Endodermal cell (in vitro differentiated cells): ENCODE data around the gene SPDYE4. TPM values are rescaled to one million over a fixed set of nuclear protein-coding genes. Genes with fewer than 3 reads are reported as not detected.

Experiments
- DNase-seq: peaks from one replicate; pipeline ENCODE4 v3.0.0-alpha.2; 2017
- H3K27ac ChIP-seq: 2 replicates; pipeline ENCODE4 v1.5.1; 2013; ENCODE audit warnings: mild to moderate bottlenecking, low read depth, low read length, moderate library complexity
- H3K27me3 ChIP-seq: 2 replicates; pipeline ENCODE4 v1.6.1; 2013; ENCODE audit warnings: mild to moderate bottlenecking, low read length, moderate library complexity; ENCODE audit not compliant: insufficient read depth, control insufficient read depth, poor library complexity, severe bottlenecking
- H3K36me3 ChIP-seq: 2 replicates; pipeline ENCODE4 v1.7.0; 2013; ENCODE audit warnings: mild to moderate bottlenecking, low read length, moderate library complexity; ENCODE audit not compliant: control insufficient read depth, insufficient read depth
- H3K4me1 ChIP-seq: one replicate; pipeline ENCODE4 v1.7.0; 2013; ENCODE audit warnings: low read length; ENCODE audit not compliant: control insufficient read depth, insufficient read depth
- H3K4me3 ChIP-seq: 2 replicates; pipeline ENCODE4 v1.5.1; 2013; ENCODE audit warnings: mild to moderate bottlenecking, low read length, moderate library complexity
- H3K9ac ChIP-seq: 2 replicates; pipeline ENCODE4 v1.6.1; 2013; ENCODE audit warnings: mild to moderate bottlenecking, low read length, moderate library complexity; ENCODE audit not compliant: poor library complexity, severe bottlenecking; ENCODE audit errors: extremely low read depth
- H3K9me3 ChIP-seq: 2 replicates; pipeline ENCODE4 v1.6.1; 2013; ENCODE audit warnings: mild to moderate bottlenecking, low read length, moderate library complexity; ENCODE audit not compliant: control insufficient read depth
- H3K27ac Mint-ChIP-seq: 2 replicates; pipeline ENCODE4 v1.8.0; 2020; ENCODE audit warnings: mixed read lengths
- H3K27me3 Mint-ChIP-seq: 2 replicates; pipeline ENCODE4 v1.8.0; 2021; ENCODE audit warnings: mild to moderate bottlenecking, mixed read lengths; ENCODE audit not compliant: insufficient read depth
- H3K36me3 Mint-ChIP-seq: 2 replicates; pipeline ENCODE4 v1.8.0; 2020; ENCODE audit warnings: low read depth, mixed read lengths
- H3K4me1 Mint-ChIP-seq: 2 replicates; pipeline ENCODE4 v1.8.0; 2020; ENCODE audit warnings: mixed read lengths
- H3K4me3 Mint-ChIP-seq: 2 replicates; pipeline ENCODE4 v1.8.0; 2020; ENCODE audit warnings: mild to moderate bottlenecking, moderate library complexity, mixed read lengths
- H3K9me3 Mint-ChIP-seq: 2 replicates; pipeline ENCODE4 v1.8.0; 2020; ENCODE audit warnings: mild to moderate bottlenecking, mixed read lengths
- CTCF ChIP-seq: fragments of 200-600 bp; sonication (generic); conservative IDR thresholded peaks from 2 replicates; pipeline ENCODE4 v1.5.0; 2021; ENCODE audit warnings: antibody characterized with exemption, mild to moderate bottlenecking
- WGBS, 2 experiments: methylation state at CpG; one replicate each; pipeline versions ENCODE4 v1.1.5 to v1.1.7; 2013; ENCODE audit warnings: missing lambda C conversion rate in 2 of 2, mixed read lengths in 1 of 2; ENCODE audit not compliant: insufficient coverage in 1 of 2, insufficient read length in 1 of 2; 5-methylcytosine and 5-hydroxymethylcytosine counted together
- total RNA-seq, 2 donors: library from RNA; stranded (reverse); fragmentation: NEBNext Ultra II Directional in 1 of 2; extraction: Animal tissue kit (Norgen Biotek cat#: 25700) in 1 of 2; gene quantifications; 2 replicates in 1 of 2; 3 replicates in 1 of 2; pipeline ENCODE4 v1.2.1, GENCODE V29; 2021

SPDYE4 gene
- total RNA-seq, 2 donors from 2014 or later = not detected

DNA sequence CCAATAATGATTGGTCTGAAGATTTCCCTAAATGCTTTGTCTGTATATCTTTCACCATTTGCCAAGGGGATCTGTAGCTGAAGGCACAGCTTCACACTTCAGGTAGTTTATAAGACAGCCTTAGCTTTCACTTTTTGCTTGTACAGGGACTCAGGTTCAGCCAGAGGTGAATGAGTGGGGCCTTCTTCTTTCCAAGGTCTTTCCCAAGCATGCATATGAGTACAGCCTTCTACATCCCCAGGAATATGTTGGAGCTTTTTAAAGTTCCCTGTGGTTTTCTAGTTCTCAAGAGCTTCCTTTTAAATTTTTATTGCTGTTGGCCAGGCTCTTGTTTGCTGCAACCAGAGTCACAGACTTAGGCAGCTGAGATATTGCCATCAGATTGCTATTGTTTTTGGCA lies 17.9 kb upstream of the SPDYE4 start:
- Histone ChIP-seq H3K9me3 (no peaks in the 10 kb centered on the region), H3K4me3 (no peak overlapping the region), H3K27ac (no peak overlapping the region), H3K27me3 (no peaks in the 10 kb centered on the region), H3K9ac (no peak overlapping the region), H3K36me3 (no peaks in the 10 kb centered on the region), H3K4me1 (no peaks in the 10 kb centered on the region)
- H3K36me3 Mint-ChIP-seq = no peaks in the 10 kb centered on the region
- no peak overlapping the region for H3K27ac Mint-ChIP-seq
- H3K9me3 Mint-ChIP-seq = no peaks in the 10 kb centered on the region
- no peak overlapping the region for H3K4me3 Mint-ChIP-seq
- no peak for TF ChIP-seq CTCF
- no peak for DNase-seq
- H3K27me3 Mint-ChIP-seq = no peaks in the 10 kb centered on the region
- no peaks in the 10 kb centered on the region for H3K4me1 Mint-ChIP-seq

DNA sequence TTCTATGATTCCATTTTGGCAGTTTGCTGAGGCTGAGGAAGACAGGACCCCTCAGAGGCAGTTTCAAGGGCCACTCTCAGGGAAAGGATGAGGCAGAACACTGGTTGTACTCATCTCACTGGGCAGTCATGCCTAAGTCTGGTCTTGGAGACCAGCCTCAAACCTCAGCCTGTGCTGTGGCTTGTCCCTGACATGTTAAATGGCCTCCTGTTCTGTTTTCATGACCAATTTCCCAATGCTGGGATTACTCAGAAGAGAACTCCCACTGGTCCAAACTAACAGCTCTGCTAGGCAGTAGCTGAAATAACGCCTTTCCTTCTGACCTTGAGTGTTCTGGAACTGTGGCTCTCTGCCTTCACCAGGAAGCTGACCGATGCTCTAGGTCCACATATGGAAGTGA lies 8.4 kb upstream of the SPDYE4 start:
- Mint-ChIP-seq H3K27ac (no peak overlapping the region), H3K27me3 (no peaks in the 10 kb centered on the region), H3K36me3 (no peaks in the 10 kb centered on the region), H3K4me3 (no peak overlapping the region), H3K4me1 (peaks cover 5% of the 10 kb centered on the region), H3K9me3 (peaks cover 13% of the 10 kb centered on the region)
- Histone ChIP-seq H3K9ac (no peak overlapping the region), H3K27ac (no peak overlapping the region), H3K36me3 (no peaks in the 10 kb centered on the region), H3K27me3 (no peaks in the 10 kb centered on the region), H3K9me3 (peaks cover 21% of the 10 kb centered on the region), H3K4me1 (no peaks in the 10 kb centered on the region), H3K4me3 (no peak overlapping the region)
- 92 to 100% methylated on average over 2 of the region's 2 CpGs for WGBS, 2 experiments
- no peak for TF ChIP-seq CTCF
- DNase-seq = no peak

- Mint-ChIP-seq H3K36me3 (no peaks in the 10 kb centered on the region), H3K27ac (no peak overlapping the region), H3K9me3 (peaks cover 13% of the 10 kb centered on the region), H3K27me3 (peaks cover 22% of the 10 kb centered on the region), H3K4me3 (no peak overlapping the region), H3K4me1 (no peaks in the 10 kb centered on the region)
- peak overlapping the region; percentile 7 for H3K4me3 ChIP-seq
- TF ChIP-seq CTCF = no peak
- H3K27ac ChIP-seq = no peak overlapping the region
- no peaks in the 10 kb centered on the region for H3K4me1 ChIP-seq
- H3K9me3 ChIP-seq = peaks cover 19% of the 10 kb centered on the region
- no peak for DNase-seq
- no peaks in the 10 kb centered on the region for H3K27me3 ChIP-seq
- no peaks in the 10 kb centered on the region for H3K36me3 ChIP-seq
- WGBS, 2 experiments = 83 to 93% methylated on average over 4 to 8 of the region's 8 CpGs
- no peak overlapping the region for H3K9ac ChIP-seq
Observed at GRCh38 chr17:8762012-8762411, 3.7 kb upstream of the SPDYE4 start.
